Measurements from ENCODE around the gene MED15.

GRCh38 chr22:20546541-20546950, 39.1 kb downstream of the MED15 start:
- TF ChIP-seq EZH2 (IDR thresholded peaks at IDR 0.05; ENCODE audit: low read depth) (no peak), CTCF (conservative IDR thresholded peaks at IDR 0.05) (no peak)

Measured in PC-9 (cell line).